Muscle layer of colon (tissue), 2 donors: ENCODE results near the gene DDAH2.

Experiments
- H3K27ac ChIP-seq: one replicate; pipeline ENCODE4 v1.7.0; 2013; ENCODE audit warnings: low read depth, mild to moderate bottlenecking, low read length, moderate library complexity
- H3K27me3 ChIP-seq, 2 donors: one replicate each; pipeline ENCODE4 v1.7.0; 2013; ENCODE audit warnings: low read length in 2 of 2, mild to moderate bottlenecking in 2 of 2; ENCODE audit not compliant: insufficient read depth in 2 of 2, control insufficient read depth in 1 of 2
- H3K36me3 ChIP-seq: one replicate; pipeline ENCODE4 v1.7.0; 2013; ENCODE audit warnings: mild to moderate bottlenecking, low read length; ENCODE audit not compliant: insufficient read depth
- H3K4me1 ChIP-seq: one replicate; pipeline ENCODE4 v1.7.0; 2013; ENCODE audit warnings: mild to moderate bottlenecking, low read length; ENCODE audit not compliant: insufficient read depth
- H3K4me3 ChIP-seq, 2 donors: one replicate each; pipeline ENCODE4 v1.7.0; 2013; ENCODE audit warnings: low read length in 2 of 2, low read depth in 1 of 2, mild to moderate bottlenecking in 1 of 2, moderate library complexity in 1 of 2
- H3K9ac ChIP-seq: one replicate; pipeline ENCODE4 v1.7.0; 2013; ENCODE audit warnings: low read length
- H3K9me3 ChIP-seq: one replicate; pipeline ENCODE4 v1.7.0; 2013; ENCODE audit warnings: mild to moderate bottlenecking, low read length
- donor health status: abdominal sarcoma.
- donor health status: Adenocarcinoma of cecum.

The DDAH2 gene

GRCh38 chr6:31768363-31769257, 39.5 kb upstream of the DDAH2 start:
- Histone ChIP-seq H3K36me3 (no peaks in the 10 kb centered on the region), H3K9ac (no peak overlapping the region), H3K27me3 (peaks cover 0 to 10% of the 10 kb centered on the region in 2 donors), H3K4me3 (no peak overlapping the region), H3K4me1 (no peaks in the 10 kb centered on the region), H3K27ac (no peak overlapping the region), H3K9me3 (no peaks in the 10 kb centered on the region)

DNA sequence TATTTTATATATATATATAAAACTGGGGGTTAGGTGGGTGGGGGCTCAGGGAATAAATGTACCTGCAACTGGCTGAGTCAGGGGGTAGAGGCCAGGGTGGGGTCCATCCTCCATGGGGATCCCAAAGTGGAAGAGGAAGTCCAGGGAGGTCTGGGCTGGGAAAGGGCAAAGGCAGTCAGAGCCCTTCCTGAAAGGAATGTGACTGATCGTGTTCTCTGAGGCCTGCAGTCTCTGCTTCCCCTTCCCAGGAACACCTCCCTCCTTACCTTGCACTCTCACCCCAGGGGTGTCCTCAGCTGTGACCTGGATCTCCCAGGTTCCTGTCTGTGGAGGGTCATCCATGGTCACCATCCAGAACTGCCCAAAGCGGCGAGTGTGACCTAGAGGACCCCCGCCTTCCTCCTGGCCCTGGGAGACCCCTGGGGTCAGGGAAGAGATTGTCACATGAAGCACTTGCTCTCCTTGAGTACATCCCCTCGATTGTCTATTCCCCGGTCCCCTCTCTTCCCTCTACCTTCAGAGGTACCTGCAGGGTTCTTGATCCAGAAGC, 38.1 kb upstream of the DDAH2 start:
- no peaks in the 10 kb centered on the region for H3K36me3 ChIP-seq
- no peak overlapping the region for H3K27ac ChIP-seq
- peaks cover 0 to 10% of the 10 kb centered on the region in 2 donors for H3K27me3 ChIP-seq
- no peak overlapping the region for H3K4me3 ChIP-seq
- H3K9me3 ChIP-seq, result no peaks in the 10 kb centered on the region
- no peaks in the 10 kb centered on the region for H3K4me1 ChIP-seq
- no peak overlapping the region for H3K9ac ChIP-seq

DNA sequence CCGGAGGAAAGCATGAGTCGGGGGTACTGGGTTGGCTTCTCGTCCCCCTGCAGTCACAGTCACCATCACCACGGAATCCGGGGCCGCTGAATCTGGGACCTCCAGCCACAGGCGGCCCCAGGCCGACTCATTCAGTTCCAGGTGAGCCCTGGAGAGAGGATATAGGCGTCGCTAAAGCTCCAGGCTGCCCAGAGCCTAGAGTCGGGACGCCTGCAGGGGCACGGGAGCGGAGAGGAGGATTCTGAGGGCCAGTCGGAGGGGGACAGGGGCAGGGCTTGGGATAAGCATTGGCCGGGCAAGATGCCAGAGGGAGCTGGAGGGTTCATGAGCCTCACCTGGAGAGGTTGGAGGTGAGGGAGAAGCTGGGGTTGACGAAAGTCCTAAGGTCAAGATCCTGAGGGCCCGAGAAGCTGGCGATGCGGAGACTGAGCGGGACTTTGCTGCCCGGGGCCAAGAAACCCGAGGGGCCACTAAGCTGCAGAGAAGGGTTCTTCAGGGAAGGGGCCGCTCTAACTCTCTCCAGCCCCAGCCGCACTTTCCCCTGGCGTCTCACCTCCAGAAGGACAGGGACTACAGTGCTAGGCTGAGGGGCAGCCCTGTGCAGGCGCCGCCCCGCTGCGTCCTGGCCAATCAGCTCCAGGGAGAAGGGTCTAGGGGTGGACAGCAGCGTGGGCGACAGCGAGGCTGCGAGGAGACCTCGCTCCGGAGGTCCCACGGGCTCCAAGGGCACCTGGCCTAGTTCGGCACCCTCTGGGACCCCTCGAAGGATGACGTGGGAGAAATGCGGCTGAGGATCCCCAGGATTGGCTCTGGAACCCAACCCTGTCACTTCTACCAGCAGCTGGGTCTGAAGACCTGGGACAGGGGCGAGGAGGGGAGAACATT, 37.1 kb upstream of the DDAH2 start:
- Histone ChIP-seq H3K9ac (no peak overlapping the region), H3K27me3 (peaks cover 0 to 10% of the 10 kb centered on the region in 2 donors), H3K4me3 (peak overlapping the region; percentile 32 to 43), H3K36me3 (no peaks in the 10 kb centered on the region), H3K9me3 (no peaks in the 10 kb centered on the region), H3K27ac (no peak overlapping the region), H3K4me1 (no peaks in the 10 kb centered on the region)

GRCh38 chr6:31765559-31765909, 36.4 kb upstream of the DDAH2 start:
- H3K9ac ChIP-seq, result no peak overlapping the region
- H3K27ac ChIP-seq, result no peak overlapping the region
- peaks cover 0 to 10% of the 10 kb centered on the region in 2 donors for H3K27me3 ChIP-seq

GRCh38 chr6:31764198-31764597, 35.1 kb upstream of the DDAH2 start:
- H3K9ac ChIP-seq, result no peak overlapping the region
- H3K9me3 ChIP-seq, result no peaks in the 10 kb centered on the region
- no peaks in the 10 kb centered on the region for H3K36me3 ChIP-seq
- H3K27me3 ChIP-seq, result peaks cover 0 to 10% of the 10 kb centered on the region in 2 donors
- H3K4me1 ChIP-seq, result no peaks in the 10 kb centered on the region
- H3K27ac ChIP-seq, result no peak overlapping the region
- H3K4me3 ChIP-seq, result no peak overlapping the region

More at GRCh38 chr6:31765559-31765909, 36.4 kb upstream of the DDAH2 start:
- Histone ChIP-seq H3K9me3 (no peaks in the 10 kb centered on the region), H3K36me3 (no peaks in the 10 kb centered on the region), H3K4me3 (peak overlapping the region in 1 of 2 donors; percentile 43), H3K4me1 (no peaks in the 10 kb centered on the region)

GRCh38 chr6:31763619-31763940, 34.5 kb upstream of the DDAH2 start:
- H3K9me3 ChIP-seq, result no peaks in the 10 kb centered on the region
- H3K27ac ChIP-seq, result no peak overlapping the region
- H3K9ac ChIP-seq, result no peak overlapping the region
- H3K4me1 ChIP-seq, result no peaks in the 10 kb centered on the region
- H3K4me3 ChIP-seq, result no peak overlapping the region
- H3K27me3 ChIP-seq, result peaks cover 0 to 10% of the 10 kb centered on the region in 2 donors
- peaks cover 2% of the 10 kb centered on the region for H3K36me3 ChIP-seq

GRCh38 chr6:31762878-31763618, 33.9 kb upstream of the DDAH2 start:
- H3K36me3 ChIP-seq, result peaks cover 3% of the 10 kb centered on the region
- no peak overlapping the region for H3K27ac ChIP-seq
- no peaks in the 10 kb centered on the region for H3K4me1 ChIP-seq

DNA sequence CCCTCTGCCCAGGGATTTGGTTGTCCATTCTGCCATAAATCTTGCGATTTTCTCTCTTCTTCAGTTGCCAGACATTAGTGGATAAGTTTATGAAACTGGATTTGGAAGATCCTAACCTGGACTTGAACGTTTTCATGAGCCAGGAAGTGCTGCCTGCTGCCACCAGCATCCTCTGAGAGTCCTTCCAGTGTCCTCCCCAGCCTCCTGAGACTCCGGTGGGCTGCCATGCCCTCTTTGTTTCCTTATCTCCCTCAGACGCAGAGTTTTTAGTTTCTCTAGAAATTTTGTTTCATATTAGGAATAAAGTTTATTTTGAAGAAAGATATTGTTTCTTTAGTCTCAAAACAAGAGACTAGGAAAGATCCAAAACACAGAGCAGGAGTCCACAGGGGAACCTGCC, 33.3 kb upstream of the DDAH2 start, which contains the start of gene SAPCD1:
SAPCD1 (plus strand) TSS at position 301 of the 400 bp plus-strand sequence. CDS start 399 bp downstream, outside the sequence.
- Histone ChIP-seq H3K9ac (no peak within 1 kb of the TSS), H3K9me3 (no peaks in the 10 kb centered on the region), H3K4me1 (no peaks in the 10 kb centered on the region), H3K27me3 (peaks cover 0 to 10% of the 10 kb centered on the region in 2 donors), H3K36me3 (peaks cover 3% of the 10 kb centered on the region), H3K27ac (no peak within 1 kb of the TSS), H3K4me3 (no peak within 1 kb of the TSS)

More at GRCh38 chr6:31762878-31763618, 33.9 kb upstream of the DDAH2 start:
- Histone ChIP-seq H3K9me3 (no peaks in the 10 kb centered on the region), H3K27me3 (peaks cover 0 to 10% of the 10 kb centered on the region in 2 donors), H3K9ac (no peak overlapping the region), H3K4me3 (no peak overlapping the region)

DNA sequence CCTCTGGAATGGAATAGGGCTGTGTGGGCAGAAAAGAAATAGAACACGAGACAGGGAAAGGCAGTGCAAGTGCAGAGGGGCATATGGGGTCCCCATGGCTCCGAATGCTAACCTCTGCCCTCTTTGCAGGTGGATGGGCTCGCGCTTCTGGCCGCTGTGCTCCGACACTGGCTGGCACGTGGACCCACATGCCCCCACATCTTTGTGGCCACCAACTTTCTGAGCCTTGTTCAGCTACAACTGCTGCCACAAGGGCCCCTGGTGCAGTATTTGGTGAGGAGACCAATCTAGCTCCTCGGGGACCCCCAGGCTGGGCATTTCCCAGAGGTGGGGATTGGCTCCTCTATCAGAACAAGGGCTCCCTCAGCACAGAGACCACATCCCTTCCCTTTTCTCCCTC, 32.2 kb upstream of the DDAH2 start:
- peaks cover 0 to 9% of the 10 kb centered on the region in 2 donors for H3K27me3 ChIP-seq
- no peak overlapping the region for H3K4me3 ChIP-seq
- peaks cover 3% of the 10 kb centered on the region for H3K36me3 ChIP-seq
- H3K27ac ChIP-seq, result no peak overlapping the region
- H3K9me3 ChIP-seq, result no peaks in the 10 kb centered on the region
- no peak overlapping the region for H3K9ac ChIP-seq
- no peaks in the 10 kb centered on the region for H3K4me1 ChIP-seq

- peaks cover 3% of the 10 kb centered on the region for H3K36me3 ChIP-seq
- no peak overlapping the region for H3K4me3 ChIP-seq
- no peaks in the 10 kb centered on the region for H3K9me3 ChIP-seq
- H3K4me1 ChIP-seq, result no peaks in the 10 kb centered on the region
- H3K27ac ChIP-seq, result no peak overlapping the region
- peaks cover 0 to 4% of the 10 kb centered on the region in 2 donors for H3K27me3 ChIP-seq
- no peak overlapping the region for H3K9ac ChIP-seq
Measured at GRCh38 chr6:31760790-31761189, 31.7 kb upstream of the DDAH2 start.
